Parathyroid adenoma (tissue), 2 donors: ENCODE data around the gene STAC.
"Not testable (repeated sequence)": the region's sequence is repeated elsewhere in the genome, so short reads cannot be mapped to it uniquely, and the experiment has no call there.

Source experiments
- H2AFZ ChIP-seq: fragments of 300-600 bp; sonication (generic); one replicate; pipeline ENCODE4 v1.7.0; 2017; ENCODE audit warnings: antibody characterized with exemption, mild to moderate bottlenecking
- H3K27ac ChIP-seq: fragments of 300-600 bp; sonication (generic); one replicate; pipeline ENCODE4 v1.7.0; 2017
- H3K27me3 ChIP-seq: fragments of 300-600 bp; sonication (generic); one replicate; pipeline ENCODE4 v1.7.0; 2017; ENCODE audit warnings: low read length; ENCODE audit not compliant: control insufficient read depth, insufficient read depth
- H3K36me3 ChIP-seq: fragments of 300-600 bp; sonication (generic); one replicate; pipeline ENCODE4 v1.7.0; 2017; ENCODE audit warnings: low read length; ENCODE audit not compliant: control insufficient read depth, insufficient read depth
- H3K4me1 ChIP-seq: fragments of 300-600 bp; sonication (generic); one replicate; pipeline ENCODE4 v1.7.0; 2017; ENCODE audit warnings: control low read depth
- H3K4me2 ChIP-seq: fragments of 300-600 bp; sonication (generic); one replicate; pipeline ENCODE4 v1.7.0; 2017; ENCODE audit warnings: low read length
- H3K4me3 ChIP-seq: fragments of 300-600 bp; sonication (generic); one replicate; pipeline ENCODE4 v1.7.0; 2017; ENCODE audit warnings: low read depth, low read length
- H3K79me2 ChIP-seq: fragments of 300-600 bp; sonication (generic); one replicate; pipeline ENCODE4 v1.7.0; 2017; ENCODE audit warnings: control low read depth
- H3K9ac ChIP-seq: fragments of 300-600 bp; sonication (generic); one replicate; pipeline ENCODE4 v1.7.0; 2017; ENCODE audit warnings: mild to moderate bottlenecking
- H3K9me3 ChIP-seq: fragments of 300-600 bp; sonication (generic); one replicate; pipeline ENCODE4 v1.7.0; 2017; ENCODE audit warnings: low read length; ENCODE audit not compliant: control insufficient read depth
- CTCF ChIP-seq: fragments of 300-600 bp; sonication (generic); IDR thresholded peaks from one replicate; pipeline ENCODE4 v1.7.0; 2017; ENCODE audit warnings: antibody characterized with exemption, mild to moderate bottlenecking
- donor health status: primary hyperparathyroidism.

Gene STAC

DNA sequence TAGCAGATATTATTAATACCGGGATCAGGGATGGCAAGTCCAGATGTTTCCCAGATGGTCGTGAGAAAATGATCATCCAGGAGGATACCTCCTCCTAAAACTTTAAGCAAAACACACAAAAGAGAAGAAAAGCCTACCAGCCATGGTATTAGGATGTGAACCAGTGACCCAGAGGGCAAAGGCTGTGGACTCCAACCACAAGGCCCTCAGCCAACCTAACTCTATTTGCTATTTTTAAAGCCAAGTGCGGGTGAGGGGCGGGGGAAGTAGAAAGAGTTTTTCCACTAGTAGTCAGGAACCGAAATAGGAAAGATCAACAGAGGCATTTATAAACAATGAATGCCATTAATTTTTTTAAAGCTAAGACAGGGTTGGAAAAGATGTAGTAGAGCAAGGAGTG, 77.4 kb downstream of the STAC start:
- no peaks in the 10 kb centered on the region for H3K27me3 ChIP-seq
- no peak overlapping the region for H3K4me2 ChIP-seq
- H2AFZ ChIP-seq = no peak overlapping the region
- H3K36me3 ChIP-seq = no peaks in the 10 kb centered on the region
- H3K4me3 ChIP-seq = no peak overlapping the region
- no peak overlapping the region for H3K27ac ChIP-seq
- no peaks in the 10 kb centered on the region for H3K79me2 ChIP-seq
- H3K4me1 ChIP-seq = no peaks in the 10 kb centered on the region
- H3K9me3 ChIP-seq = no peaks in the 10 kb centered on the region
- no peak for TF ChIP-seq CTCF
- H3K9ac ChIP-seq = no peak overlapping the region

GRCh38 chr3:36459177-36459576, 78.9 kb downstream of the STAC start:
- no peaks in the 10 kb centered on the region for H3K9me3 ChIP-seq
- no peaks in the 10 kb centered on the region for H3K36me3 ChIP-seq
- no peak overlapping the region for H3K27ac ChIP-seq
- H3K4me1 ChIP-seq = no peaks in the 10 kb centered on the region
- H3K4me3 ChIP-seq = no peak overlapping the region
- no peak overlapping the region for H3K9ac ChIP-seq
- no peaks in the 10 kb centered on the region for H3K79me2 ChIP-seq
- no peaks in the 10 kb centered on the region for H3K27me3 ChIP-seq
- no peak overlapping the region for H3K4me2 ChIP-seq
- no peak for TF ChIP-seq CTCF
- no peak overlapping the region for H2AFZ ChIP-seq

GRCh38 chr3:36461597-36461996, 81.3 kb downstream of the STAC start:
- no peaks in the 10 kb centered on the region for H3K27me3 ChIP-seq
- H3K9me3 ChIP-seq = no peaks in the 10 kb centered on the region
- H3K36me3 ChIP-seq = no peaks in the 10 kb centered on the region
- H3K4me3 ChIP-seq = no peak overlapping the region
- no peak overlapping the region for H3K27ac ChIP-seq
- H3K79me2 ChIP-seq = no peaks in the 10 kb centered on the region
- H3K4me2 ChIP-seq = no peak overlapping the region
- no peak overlapping the region for H3K9ac ChIP-seq
- H3K4me1 ChIP-seq = no peaks in the 10 kb centered on the region
- H2AFZ ChIP-seq = no peak overlapping the region
- no peak for TF ChIP-seq CTCF

GRCh38 chr3:36472045-36472444, 91.7 kb downstream of the STAC start:
- not testable (repeated sequence) for H3K79me2 ChIP-seq, H3K4me1 ChIP-seq, H3K27me3 ChIP-seq, H3K9me3 ChIP-seq, H3K27ac ChIP-seq, H3K4me3 ChIP-seq, H3K4me2 ChIP-seq, H3K9ac ChIP-seq, H2AFZ ChIP-seq, H3K36me3 ChIP-seq

GRCh38 chr3:36475558-36475957, 95.3 kb downstream of the STAC start:
- Histone ChIP-seq H3K9ac (no peak overlapping the region), H2AFZ (no peak overlapping the region), H3K4me1 (no peaks in the 10 kb centered on the region), H3K4me2 (no peak overlapping the region), H3K27me3 (no peaks in the 10 kb centered on the region), H3K4me3 (no peak overlapping the region), H3K79me2 (no peaks in the 10 kb centered on the region), H3K36me3 (no peaks in the 10 kb centered on the region), H3K27ac (no peak overlapping the region), H3K9me3 (no peaks in the 10 kb centered on the region)
- no peak for TF ChIP-seq CTCF
